Stimulated activated CD4-positive, alpha-beta T cell treated with anti-CD3 and anti-CD28 coated beads, TNF-alpha, amount 100 ng/mL, for 24 hours (primary cell): Measurements from ENCODE around the gene PCIF1.
A peak's percentile ranks its signal among the peaks of the same experiment; 100 is the strongest.

ENCODE experiments used
- DNase-seq, 3 experiments: peaks; one replicate each; pipeline ENCODE4 v3.0.0-alpha.2; 2020; ENCODE audit warnings: low read depth in 3 of 3

PCIF1 gene

GRCh38 chr20:45904583-45905504, 29.6 kb upstream of the PCIF1 start:
- DNase-seq, result no peak

GRCh38 chr20:45905505-45906079, 28.9 kb upstream of the PCIF1 start:
- DNase-seq, result no peak

- DNase-seq, result no peak
These were observed 27.1 kb upstream of the PCIF1 start for GRCh38 chr20:45907219-45907948.

DNA sequence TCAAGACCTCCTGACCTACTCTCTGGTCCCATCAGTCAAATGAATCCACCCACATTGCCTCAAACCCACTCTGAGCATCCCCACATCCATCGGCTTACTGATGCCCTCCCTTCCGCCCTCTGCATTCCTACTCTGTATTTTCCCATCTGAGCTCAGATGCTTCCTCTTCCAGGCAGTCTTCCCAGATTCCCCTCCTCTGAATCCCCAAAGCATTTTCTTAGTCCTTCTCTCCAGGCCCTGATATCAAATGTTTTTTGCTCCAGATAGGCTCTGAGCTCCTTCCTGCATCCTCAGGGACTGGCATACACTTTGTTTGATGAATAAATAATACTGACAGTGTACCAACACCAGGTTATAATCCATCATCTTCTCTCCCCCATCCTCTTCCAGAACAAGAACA, 26.4 kb upstream of the PCIF1 start:
- no peak for DNase-seq

GRCh38 chr20:45909336-45909808, 25.1 kb upstream of the PCIF1 start:
- DNase-seq, result no peak

- DNase-seq, result no peak
These were observed 24.4 kb upstream of the PCIF1 start for GRCh38 chr20:45909817-45910669.

DNA sequence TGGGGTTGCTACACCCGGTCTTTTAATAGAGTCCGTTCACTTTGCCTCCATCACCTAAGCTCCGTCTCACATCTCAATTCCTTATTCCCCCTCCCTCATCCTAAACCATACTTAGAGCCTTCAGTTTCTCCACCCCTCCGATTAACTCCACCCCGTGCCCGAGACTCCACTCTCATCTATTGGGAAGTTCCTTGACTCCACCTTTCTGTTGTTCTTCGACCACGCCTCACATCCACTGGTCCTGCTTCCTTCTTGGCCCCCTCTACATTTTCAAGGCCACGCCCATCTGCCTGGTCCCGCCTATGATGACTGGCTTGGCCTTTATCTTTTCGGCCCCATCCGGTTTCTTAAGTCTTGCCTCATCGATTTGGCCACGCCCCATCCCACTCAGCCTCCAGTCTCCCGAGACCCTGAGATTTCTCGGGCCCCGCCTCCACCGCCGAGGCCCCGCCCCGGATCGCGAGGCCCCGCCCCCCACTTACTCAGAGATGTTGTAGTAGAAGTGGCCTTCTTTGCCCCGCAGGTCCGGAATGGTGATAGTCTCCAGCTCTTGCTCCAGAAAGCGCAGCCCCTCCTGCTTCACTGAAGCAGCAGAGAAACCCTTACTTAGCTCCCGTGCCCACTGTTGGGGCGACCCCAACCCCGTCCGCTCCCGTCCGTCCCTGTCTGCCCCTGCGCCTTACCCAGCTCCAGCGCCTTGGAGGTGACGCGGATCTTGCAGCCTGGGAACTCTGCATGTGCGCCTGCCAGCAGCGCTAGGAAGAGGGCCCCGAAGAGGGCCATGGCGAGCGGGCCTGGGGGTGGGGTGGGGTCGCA, 23.6 kb upstream of the PCIF1 start:
- peak; percentile 85 to 97 (median 90) for DNase-seq

DNA sequence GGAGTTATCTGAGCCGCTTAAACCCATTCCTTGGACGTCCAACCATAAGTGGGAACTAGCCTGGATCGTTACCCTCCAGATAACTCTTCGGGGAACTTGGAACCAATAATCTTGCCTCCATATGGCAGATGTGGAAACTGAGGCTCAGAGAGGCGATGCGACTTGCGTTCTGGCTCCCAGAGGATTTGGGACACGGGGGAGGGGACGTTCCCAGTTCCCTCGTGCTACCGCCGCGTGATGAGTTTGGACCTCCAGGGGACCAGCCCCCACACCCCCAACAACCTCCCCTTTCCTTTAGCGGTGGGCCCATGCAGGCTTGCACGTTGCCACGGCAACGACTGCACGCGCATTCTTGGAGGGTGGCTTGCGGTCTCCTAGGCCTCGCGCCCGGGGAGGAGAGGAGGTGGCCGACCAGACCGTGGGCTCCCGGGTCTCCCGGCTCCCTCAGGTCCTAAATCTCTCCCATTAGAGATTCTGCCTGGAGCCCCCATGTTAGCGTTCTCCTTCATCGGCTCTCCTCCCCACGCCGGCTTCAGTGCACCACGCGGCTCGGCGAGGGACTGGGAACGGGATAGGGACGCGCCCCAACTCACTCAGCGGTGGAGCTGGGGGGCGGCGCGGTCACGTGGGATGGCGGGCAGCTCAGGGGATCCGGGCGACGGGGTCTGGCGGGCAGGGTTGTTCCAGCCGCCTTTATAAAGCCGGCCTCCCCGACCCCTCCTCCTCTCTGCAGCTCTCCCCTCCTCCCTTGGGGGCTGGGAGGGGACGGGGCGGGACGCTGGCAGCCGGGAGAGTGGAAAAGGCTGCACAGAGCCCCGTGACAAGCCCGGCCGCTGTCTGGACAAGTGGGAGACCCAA, 22.8 kb upstream of the PCIF1 start, which contains the start of gene PLTP:
PLTP (minus strand) TSS at position 670 of the 858 bp plus-strand sequence. CDS start 703 bp downstream, outside the sequence.
- peak in 1 of 3 experiments; percentile 15 for DNase-seq

DNA sequence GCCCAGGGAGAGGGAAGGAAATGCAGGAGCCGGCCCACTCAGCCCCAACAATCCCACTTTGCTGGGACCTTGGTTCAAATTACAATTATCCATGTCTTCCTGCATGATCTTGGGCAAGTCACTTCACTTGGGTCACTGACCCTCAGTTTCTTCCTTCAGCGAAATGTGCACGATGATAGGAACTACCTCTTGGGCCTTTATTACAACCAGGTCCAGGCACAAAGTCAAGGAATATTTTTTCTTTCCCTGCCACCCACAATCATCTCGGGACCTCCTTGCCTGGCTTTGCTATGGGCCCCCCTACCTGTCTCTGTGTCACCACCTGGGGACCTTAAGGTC, 22.2 kb upstream of the PCIF1 start:
- no peak for DNase-seq

DNA sequence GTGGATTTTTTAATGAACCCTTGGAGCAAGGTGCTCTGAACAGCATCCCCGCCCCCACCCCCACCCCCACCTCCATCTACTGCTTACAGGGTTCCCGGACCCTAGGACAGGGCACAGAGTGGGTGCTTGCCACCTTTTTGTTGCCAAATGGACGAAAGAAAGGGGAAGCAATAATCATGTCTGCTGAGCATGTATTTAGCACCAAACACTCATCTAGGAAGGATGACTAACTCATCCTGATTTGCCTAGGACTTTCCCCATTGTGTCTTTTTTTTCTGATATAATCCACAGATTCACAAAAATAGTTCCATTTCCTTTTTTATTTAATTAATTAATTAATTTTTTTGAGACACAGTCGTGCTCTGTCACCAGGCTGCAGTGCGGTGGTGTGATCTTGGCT, 21.4 kb upstream of the PCIF1 start:
- DNase-seq, result no peak

- DNase-seq, result no peak
These were observed 16.7 kb upstream of the PCIF1 start for GRCh38 chr20:45917790-45918141.

- DNase-seq, result no peak
These were observed 16.2 kb upstream of the PCIF1 start for GRCh38 chr20:45918182-45918737.

- no peak for DNase-seq
These were observed 15.5 kb upstream of the PCIF1 start for GRCh38 chr20:45918779-45919537.

- DNase-seq, result no peak
These were observed 14.7 kb upstream of the PCIF1 start for GRCh38 chr20:45919542-45920399.

DNA sequence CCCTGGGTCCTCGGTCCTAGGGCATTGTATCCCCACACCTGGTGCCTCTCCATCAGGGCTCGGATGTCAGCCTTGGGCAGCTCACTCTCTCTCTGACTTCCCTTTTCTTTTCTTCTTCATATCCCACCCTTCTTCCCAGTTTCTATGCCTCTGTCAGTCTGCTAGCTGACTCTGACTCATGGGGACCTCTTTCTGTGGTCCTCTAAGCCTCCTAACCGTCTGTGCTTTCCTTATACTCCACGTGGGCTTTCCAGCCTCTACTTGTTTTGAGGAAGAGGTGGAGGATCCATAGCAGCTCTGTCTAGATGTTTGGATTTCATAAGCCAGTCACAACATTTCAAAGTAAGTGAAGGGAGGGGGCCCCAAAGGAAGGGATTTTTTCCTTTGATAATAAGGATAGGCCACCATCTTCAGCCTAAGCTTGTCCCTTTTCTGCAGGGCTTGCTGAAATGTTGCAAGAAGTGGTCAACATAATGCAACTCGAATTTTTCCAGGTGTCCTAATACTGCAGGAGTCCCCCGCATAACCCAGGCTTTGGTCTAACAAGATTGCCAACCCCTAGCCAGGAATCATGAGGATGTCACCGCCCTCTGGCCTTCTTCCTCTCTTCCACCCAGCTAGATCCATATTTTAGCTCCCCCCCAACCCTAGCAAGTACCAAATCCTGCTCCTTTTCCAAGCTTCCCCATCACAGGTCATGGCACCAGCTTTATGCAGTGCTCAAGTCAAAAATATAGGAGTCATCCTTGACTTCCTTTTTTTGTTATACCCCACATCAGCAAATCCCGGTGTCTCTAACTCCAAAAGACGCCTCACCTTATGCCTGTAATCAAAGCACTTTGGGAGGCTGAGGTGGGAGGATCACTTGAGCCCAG, 13.8 kb upstream of the PCIF1 start:
- no peak for DNase-seq

DNA sequence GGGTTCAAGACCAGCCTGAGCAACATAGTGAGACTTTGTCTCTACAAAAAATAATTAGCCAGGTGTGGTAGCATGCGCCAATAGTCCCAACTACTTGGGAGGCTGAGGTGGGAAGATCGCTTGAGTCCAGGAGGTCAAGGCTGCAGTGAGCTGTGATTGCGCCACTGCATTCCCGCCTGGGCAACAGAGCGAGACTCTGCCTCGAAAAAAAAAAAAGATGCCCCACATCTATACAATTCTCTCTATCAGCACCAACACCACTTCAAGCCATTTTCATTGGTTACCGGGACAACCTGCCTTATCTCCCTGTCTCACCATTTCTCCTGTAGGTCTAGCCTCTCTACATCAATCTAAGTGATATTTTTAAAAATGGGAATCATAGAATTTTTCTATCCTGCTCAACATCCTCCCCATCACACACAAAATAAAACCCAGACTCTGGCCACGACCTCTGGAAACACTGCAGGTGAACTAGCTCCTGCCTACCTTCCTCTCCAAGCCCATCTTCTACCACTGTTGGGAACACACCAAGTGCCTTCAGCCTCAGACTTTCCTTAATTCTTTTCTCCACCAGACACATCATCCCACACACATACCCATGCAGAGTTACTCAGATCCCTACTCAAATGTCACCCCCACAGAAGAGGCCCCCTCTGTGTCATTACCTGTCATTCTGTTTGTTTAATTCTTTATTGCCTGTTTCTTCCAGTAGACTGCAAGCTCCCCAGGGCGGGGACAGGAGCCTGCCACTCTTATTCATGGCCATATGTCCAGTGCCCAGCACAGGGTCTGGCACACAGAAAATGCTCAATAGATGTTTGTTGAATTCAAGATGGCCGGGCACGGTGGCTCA, 12.9 kb upstream of the PCIF1 start:
- no peak for DNase-seq
